GM19467 (cell line): ENCODE data around the gene AUTS2.
"Not testable (repeated sequence)": the region's sequence is repeated elsewhere in the genome, so short reads cannot be mapped to it uniquely, and the experiment has no call there.

Experiments
- ATAC-seq: cut with Tn5 transposase; IDR thresholded peaks from one replicate; pipeline ENCODE4 v1.9.1; 2021; ENCODE audit warnings: mild to moderate bottlenecking, moderate library complexity; ENCODE audit not compliant: unreplicated experiment

AUTS2 gene

DNA sequence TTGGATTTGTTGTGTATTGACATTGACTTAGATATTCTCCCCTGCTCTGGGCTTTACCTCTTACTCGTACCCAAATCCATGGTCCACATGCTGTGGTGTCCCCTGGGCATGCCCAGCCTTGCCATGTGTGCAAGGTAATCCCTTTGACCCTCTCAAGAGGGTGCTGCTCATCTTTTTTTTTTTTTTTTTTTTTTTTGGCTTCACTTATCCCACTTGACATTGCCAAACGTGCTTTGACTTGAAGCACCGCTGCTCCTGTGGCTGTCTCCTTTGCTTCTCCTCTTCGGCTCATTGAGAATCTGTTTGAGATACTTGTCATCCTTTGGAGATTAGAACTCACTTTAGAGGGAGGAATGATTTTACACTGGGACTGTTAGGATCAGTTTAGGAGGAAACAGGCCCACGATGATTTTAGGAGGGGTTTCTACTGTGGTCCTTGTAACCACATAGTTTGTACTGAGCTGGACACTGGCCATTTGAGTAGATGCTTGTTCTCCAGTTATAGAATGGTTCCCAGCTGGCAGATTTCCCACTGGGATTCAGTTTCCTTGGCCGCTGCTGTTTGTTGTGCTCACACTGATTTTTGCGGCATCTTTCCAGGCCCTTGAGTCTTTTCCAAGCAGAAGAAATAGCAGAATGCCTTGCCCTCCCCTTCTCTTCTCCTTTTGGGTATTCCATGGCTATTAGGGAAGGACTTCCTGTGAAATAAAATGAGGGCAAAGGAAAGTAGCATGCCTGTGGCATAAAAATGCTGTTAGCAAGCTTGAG lies 184.8 kb downstream of the AUTS2 start:
- ATAC-seq: no peak

DNA sequence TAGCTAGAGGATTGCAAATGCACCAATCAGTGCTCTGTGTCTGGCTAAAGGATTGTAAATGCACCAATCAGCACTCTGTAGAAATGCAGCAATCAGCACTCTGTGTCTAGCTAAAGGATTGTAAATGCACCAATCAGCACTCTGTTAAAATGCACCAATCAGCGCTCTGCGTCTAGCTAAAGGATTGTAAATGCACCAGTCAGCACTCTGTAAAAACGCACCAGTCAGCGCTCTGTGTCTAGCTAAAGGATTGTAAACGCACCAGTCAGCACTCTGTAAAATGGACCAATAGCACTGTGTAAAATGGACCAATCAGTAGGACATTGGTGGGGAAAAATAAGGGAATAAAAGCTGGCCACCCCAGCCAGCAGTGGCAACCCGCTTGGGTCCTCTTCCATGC lies 187.9 kb downstream of the AUTS2 start:
- ATAC-seq: not testable (repeated sequence)

DNA sequence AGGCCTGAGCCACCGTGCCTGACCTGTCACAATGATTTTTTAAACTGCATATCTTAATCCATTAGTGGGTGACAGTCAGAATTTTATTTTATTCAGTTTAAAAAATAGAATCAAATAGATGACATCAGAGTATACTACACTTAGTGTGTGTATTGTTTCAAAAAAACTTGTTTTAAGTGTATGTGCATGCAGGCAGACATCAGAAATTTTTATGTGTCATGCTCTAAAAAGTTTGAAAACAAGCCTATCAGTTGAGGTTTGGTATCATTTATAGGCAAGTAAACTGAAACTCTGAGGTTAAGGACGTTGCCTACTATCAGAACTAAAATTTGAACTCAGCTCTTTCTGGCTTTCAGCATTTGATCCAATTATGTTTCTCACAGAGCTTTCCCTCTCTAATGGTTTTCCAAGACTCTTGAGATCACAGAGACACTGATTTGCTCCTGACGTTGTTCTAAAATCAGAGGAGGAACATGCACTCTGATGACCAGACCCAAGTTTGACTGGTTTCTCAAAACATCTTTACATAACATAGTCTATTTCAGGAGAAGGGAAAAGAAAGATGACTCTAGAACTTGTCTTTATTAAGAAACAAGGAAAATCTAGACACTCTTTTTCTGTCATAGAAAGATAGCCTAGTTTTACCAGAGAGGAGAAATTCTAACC lies 188.6 kb downstream of the AUTS2 start:
- ATAC-seq: no peak

DNA sequence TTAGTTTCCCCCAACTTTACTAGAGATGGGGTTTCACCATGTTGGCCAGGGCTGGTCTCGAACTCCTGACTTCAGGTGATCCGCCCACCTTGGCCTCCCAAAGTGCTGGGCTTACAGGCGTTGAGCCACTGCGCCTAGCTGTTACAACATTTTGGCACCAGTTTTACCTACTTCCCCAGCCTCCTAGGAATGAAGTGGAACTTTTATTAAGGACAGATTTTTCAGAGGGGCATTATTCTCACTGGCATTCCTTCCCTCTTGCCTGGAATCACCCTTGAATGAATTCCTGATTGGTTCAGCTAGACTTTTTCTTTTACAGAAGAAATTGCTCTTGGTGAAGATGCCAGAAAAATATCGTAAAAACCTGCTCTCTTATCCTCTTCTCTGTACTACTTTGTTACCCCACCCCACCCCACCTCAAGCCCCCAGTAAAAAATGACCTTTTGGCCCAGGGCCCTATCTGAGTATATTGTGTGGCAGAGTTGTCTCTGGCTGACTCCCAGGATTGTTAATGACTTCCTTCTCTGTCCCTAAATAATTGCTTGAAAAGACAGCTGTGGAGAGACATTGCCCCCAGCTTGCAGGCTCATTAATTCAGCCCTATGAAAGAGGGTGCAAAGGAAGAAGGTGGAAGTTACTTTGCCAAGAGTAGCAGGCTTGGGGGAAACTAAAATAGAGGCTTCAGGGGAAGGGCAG lies 189.6 kb downstream of the AUTS2 start:
- no peak for ATAC-seq

DNA sequence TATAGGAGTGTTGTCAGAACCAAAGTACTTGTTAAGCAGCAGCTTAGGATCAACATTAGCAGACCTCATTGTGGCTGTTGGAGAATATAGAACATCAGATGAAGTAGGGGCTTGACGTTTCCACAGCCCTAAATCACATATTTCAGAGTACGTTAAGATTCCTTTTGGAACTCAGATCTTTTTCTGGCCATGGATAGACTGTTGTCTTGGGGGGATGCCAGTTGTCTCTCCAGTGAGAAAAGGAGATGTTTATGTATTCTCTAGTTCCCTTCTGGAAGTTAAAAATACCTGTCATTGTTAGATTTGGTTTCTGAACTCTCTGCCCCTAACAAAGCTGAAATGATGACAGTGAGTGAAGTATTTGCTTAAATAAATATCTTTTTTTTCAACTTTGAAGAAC lies 191.3 kb downstream of the AUTS2 start:
- ATAC-seq: no peak

DNA sequence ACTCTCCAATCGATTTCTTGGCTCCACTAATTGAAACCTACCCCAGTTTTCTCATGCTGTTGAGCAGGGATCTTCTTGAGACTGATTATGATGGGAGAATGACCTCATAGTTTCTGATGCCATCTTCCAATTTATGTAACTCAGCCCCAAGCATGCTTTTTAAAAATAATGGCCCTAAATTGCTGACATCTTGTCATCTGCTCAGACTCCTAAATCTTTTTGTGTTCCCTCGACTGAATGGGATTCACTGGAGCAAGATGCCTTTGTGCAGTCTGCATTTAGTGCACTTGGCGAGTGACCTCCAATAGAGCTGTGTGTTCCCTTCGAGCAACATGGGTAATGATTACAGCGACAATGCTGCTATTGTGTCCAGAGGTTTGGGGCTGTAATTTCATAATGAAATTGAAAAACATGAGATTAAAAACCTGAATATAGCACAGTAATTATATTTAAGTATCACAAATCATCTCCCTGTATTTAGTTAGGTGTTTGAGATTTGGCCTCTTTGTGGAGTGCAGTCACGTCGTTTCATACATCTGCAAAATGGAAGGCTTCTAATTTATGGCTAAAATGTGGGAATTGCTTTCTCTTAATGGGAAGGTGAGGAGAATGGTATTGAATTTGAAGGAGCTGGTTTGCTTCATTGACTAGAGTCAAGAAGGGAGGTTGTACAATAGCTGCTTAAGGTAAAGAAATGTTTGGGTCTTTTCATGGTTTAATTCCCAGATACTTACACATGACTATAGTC lies 192.9 kb downstream of the AUTS2 start:
- no peak for ATAC-seq

DNA sequence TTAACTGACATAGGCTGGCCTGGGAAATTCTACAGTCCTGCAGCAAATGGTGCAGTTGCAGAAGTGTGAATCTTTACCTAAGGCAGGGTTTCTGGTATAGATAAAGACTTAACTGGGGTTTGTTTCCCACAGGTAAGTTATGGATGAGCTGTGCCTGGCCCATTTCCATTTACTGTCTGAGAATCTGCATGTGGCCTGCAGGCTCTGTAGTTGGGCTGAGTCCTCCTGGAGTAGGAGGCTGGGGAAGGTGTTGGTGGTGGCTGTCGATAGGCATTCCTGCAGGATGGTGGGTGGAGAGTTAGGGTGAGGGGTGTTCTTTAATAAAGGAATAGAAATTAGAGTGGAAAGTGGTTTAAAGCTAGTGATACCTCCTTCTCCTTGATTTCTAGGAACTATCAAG lies 193.5 kb downstream of the AUTS2 start:
- ATAC-seq: no peak

DNA sequence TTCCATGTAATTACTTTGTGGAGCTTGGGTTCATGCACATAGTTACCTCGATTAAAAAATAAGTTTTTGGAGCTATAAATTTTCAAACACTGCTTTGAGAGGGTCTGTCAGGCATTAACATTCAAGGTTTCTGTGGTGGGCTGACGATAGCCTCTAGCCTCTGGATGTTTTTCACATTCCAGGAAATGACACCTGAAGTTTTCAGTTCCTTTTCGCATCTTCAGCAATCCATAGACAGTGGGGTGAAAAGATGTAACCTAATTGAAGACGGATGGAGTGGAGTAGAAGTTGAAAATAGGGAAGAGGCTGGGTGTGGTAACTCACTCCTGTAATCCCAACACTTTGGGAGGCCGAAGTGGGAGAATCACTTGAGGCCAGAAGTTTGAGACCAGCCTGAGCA lies 197.7 kb downstream of the AUTS2 start:
- ATAC-seq: no peak

DNA sequence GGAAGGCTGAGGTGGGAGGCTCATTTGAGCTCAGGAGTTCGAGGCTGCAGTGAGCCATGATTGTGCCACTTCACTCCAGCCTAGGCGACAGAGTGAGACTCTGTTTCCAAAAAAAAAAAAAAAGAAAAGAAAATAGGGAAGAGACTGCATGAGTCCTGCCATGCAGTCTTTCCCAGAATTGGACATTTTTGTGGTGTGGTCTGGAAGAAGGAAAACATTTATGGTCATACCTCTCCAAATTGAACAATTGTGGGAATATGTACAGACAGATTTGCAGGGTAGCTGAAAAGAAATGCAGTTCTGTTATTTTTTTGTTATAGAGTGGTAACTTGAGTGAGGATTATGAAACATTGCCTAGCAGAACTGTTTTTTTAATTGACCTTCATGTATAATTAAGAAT lies 198.1 kb downstream of the AUTS2 start:
- ATAC-seq: no peak

DNA sequence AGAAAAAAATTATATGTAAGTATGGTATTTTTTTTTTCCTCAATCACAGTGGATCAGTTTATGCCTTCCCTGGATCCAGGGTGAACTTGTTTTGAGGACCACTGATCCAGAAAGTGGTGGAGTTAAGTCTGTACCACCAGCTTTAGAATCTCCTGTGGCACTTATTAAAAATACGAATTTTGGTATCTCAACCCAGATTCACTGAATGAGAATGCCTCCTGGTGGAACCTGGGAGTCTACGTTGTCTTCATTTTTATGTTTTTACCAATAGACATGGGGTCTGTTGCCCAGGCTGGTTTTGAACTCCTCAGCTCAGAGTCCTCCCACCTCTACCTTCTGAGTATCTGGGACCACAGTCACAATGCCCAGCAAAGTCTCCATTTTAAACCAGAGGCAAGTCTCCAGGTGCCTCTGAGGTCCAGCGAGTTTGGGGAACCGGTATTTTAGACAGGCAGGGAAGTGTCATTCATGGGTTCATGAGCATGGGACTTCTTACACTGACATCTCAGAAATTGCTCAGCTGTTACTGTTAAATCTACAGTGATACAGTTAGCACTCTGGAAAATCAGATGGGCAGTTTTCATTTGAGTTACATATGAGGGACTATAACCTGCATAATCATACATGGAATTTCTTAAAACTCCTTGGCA lies 200.9 kb downstream of the AUTS2 start:
- no peak for ATAC-seq

DNA sequence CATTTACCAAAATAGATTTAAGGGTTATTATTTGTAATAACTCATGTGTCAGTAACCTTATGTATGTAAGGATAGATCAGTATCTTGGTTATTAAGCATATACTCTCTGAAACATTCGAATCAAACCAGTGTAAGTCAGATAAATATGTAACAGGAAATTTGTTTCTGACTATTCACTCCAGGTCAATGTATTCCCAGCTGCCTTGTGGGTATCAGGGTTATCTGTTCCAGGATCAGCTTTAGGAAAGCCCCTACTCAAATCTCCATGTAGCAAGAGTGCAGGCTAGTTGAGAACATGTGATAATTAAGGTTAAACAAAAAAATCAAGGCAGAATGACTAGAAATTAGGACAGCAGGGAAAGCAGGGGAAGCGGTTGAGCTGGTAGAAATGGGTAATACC lies 201.7 kb downstream of the AUTS2 start:
- no peak for ATAC-seq

DNA sequence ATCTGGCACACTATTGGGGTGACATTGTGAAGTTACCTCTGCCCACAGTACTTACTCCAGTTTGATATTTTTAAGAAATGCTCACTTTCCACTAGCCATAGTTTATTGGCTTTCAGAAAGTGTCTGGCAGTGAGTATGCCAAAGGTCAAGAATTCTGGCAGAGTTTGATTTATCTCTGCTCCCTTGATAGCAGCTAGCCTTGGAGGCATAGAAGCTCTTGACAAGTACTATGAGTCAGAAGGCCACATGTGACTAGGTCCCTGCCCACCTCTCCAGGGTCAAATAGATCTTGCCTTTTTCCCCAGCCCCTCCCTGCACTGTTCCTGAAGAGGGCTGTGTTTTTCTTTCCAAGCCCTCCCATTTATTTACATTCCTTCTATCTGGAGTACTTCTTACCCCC lies 202.2 kb downstream of the AUTS2 start:
- no peak for ATAC-seq

DNA sequence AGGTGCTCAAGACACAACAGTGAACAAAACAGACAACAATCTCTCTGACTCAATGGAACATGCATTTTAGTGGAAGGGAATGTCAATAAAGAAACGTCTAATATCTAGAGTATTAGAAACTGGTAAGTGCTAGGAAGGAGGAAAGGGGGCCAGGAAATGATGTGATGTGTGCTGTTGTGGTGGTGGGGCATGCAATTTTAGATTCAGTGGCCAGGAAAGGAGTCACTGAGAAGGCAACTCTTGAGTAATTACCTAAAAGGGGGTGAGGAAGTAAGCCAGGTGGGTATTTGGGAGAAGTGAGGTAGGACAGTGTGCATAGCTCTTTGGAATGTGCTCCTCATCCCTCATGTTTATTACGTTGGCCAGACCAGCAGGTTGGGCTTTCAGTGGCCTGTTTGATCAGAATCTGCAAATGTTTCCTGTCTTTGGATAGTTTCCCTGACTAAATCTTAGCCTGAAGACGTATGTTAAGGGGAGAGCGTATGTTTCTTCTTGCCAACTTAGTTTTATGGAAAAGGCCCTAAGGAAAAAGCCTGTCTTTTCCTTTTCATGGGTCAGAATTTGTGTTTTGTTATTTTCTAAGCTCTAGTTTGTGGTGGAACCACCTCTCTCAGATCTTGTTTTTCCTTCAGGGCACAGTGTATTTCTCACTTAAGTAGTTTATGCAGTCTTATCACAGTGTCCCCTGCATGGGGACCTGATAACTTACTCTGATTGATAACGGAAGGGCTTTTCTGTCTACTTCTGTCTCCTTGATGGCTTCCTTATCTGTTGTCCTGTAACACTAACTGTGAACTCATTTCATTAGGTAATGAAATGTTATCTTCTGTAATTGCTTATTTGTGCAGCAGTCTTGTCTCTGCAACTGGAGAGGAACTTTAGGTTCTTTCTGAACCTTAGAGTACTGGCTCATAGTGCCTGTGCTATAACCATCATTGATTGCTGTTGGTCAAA lies 203.7 kb downstream of the AUTS2 start:
- no peak for ATAC-seq

DNA sequence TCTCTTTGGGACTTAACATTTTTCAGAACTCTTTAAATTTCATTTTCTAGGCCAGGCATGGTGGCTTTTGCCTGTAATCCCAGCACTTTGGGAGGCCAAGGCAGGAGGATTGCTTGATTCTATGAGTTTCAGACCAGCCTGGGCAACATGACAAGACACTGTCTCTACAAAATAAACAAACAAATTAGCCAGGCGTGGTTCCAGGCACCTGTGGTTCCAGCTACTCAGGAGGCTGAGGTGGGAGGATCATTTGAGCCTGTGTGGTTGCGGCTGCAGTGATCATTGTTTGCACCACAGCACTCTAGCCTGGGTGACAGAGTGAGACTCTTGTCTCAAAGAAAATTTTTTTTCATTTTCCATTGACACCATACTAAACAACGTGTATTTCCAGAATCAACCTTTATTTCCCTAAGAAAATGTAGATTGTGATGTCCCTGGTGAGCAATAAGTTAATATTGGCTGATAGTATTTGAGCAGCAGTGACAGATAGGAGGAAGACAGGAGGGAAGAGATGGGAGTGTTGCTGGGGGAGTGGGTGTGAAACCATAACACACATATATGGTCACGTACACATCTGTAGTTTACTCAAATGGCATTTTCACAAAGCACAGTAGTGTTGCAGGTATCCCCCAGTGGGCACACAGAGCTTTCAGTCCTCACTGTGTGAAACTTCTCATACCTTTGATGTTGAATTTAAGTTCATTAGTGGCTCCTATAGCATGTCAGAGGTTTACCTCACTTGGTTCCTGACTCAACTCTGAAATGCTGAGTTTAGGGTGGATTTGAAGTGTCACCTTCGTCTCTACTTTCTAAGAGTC lies 205.6 kb downstream of the AUTS2 start:
- peak; percentile 89 for ATAC-seq

DNA sequence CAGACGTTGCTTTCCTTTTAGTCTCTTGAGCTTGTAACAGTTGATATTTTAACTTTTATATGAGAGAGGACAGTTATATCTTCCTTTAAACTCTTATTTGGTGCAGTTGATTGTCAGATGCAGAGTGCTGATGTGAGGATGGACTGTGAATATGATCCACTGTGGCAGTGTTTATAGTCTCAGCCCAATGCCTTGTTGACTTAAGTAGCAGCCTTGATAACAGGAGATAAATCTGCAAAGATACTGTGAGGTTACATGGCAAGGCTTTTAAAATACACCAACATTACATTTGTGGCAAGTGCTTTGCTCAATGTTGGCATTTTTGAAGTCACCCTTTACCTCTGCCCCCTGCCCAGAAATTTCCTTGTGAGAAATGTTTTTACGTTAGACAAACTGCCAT lies 206.7 kb downstream of the AUTS2 start:
- no peak for ATAC-seq

DNA sequence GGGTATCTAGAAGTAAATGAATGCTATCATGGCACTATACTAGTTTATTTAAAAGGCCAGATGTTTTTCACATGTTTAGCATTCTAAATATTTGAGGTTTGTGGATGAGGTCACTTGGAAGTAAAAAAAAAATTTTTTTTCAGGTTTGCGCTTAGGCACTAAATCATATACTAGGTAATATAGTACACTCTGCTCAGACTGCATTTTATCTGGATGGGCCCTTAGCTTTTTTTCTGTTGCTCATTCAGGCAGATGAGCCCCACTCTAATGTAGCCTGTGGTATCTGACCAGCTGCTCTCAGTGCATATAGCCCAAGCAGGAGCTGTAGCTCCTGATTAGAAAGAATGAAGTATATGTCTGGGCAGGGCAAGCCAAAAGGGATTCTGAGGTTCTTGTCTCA lies 210.1 kb downstream of the AUTS2 start:
- ATAC-seq: no peak

DNA sequence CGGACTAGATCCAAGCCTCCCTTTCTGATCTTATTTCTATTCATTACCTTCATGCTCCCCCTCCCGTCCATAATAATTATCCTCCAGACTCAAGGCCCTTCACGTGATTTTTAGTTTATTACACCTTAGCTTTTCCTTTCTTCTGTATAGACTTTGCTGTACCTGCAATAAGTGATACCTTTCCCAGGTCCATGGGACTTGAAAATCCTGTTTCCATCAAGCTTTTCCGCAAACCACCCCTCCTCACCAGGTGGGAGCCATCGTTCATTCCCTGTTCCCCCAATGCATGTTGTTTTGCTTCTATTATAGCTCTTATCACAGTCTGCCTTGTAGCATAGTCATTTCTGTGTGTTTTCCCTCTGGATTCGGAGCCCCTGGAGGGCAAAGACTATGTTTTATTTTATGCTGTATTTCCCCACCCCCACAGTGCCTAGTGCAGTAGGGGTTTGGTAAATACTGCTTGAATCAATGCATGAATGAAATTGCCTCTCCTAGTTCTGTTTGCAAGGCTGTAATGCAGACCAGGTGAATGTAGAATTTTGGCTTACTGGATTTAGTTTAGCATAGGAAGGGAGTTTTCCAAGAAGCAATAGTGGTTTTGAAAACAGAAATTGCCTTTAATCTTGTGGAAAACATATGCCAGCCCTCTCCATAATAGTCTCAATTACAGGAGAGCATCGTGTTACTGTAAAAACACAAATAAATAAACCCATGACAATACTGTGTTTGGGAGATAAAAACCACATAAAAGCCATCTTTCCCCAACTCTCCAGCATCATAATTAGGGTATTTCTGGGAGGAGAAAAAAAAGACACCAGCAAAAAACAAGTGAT lies 213.4 kb downstream of the AUTS2 start:
- no peak for ATAC-seq

DNA sequence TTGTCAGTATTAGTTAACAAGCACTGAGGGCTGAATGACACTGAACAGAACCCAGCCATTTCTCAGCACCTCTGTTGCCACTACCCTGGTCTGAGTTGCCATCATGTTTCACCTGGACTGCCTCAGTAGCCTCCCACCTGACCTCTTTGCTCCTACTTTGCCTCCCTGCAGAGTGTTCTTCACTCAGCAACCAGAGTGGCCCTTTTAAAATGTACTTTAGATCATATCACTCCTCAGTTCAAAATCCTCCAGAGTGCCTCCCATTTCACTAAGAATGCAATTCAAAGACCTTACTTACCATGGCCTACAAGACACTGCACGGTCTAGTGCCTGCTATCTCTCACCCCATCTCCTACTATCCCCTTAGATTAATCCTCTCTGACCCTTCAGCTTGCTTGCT lies 214.5 kb downstream of the AUTS2 start:
- no peak for ATAC-seq
